ENCODE data around the gene PKDCC. TPM values are rescaled to one million over a fixed set of nuclear protein-coding genes. Genes with fewer than 3 reads are reported as not detected.
A peak's percentile ranks its signal among the peaks of the same experiment; 100 is the strongest.

Gene PKDCC
- total RNA-seq, 1 experiment from 2014 or later, result 322 TPM

GRCh38 chr2:42012137-42012536 is 35.7 kb upstream of the PKDCC start:
- no peaks in the 10 kb centered on the region for H3K27me3 ChIP-seq (replicated peaks; ENCODE audit: control insufficient read depth, insufficient read depth, low read length)
- H3K4me3 ChIP-seq (ENCODE audit: low read depth, low read length), result no peak overlapping the region
- Mint-ChIP-seq H3K27me3 (ENCODE audit: insufficient read depth, unreplicated experiment) (no peaks in the 10 kb centered on the region), H3K36me3 (ENCODE audit: insufficient read depth, unreplicated experiment) (no peaks in the 10 kb centered on the region), H3K9me3 (ENCODE audit: unreplicated experiment) (no peaks in the 10 kb centered on the region), H3K4me3 (ENCODE audit: unreplicated experiment) (no peak overlapping the region), H3K4me1 (ENCODE audit: low read depth, unreplicated experiment) (peaks cover 12% of the 10 kb centered on the region), H3K27ac (ENCODE audit: unreplicated experiment) (no peak overlapping the region)
- BruUV-seq (replicated peaks), result no TSS peak
- peaks cover 10% of the 10 kb centered on the region for H3K9me3 ChIP-seq
- no peak for TF ChIP-seq CTCF (IDR thresholded peaks at IDR 0.05; ENCODE audit: insufficient read depth in 1 of 2, low read depth in 1 of 2, low read length in 1 of 2, severe bottlenecking in 1 of 2, unreplicated experiment in 1 of 2)
- intact Hi-C loops (cut with micrococcal nuclease; ENCODE audit: unreplicated experiment), result no loop called here
- ChIA-PET POLR2A (no interaction called here), CTCF (interaction anchor here (0.6 to 0.9 kb wide), 2 partner anchors 43 to 165 kb away, joined by 3 read pairs; no protein-coding TSS in a partner anchor)
- no peak for DNase-seq
- peaks cover 5% of the 10 kb centered on the region; the same call in 1 of the 2 replicates for H3K4me1 ChIP-seq
- H3K36me3 ChIP-seq (ENCODE audit: control insufficient read depth, insufficient read depth, low read length), result no peaks in the 10 kb centered on the region

- TF ChIP-seq CTCF (IDR thresholded peaks at IDR 0.05; ENCODE audit: insufficient read depth in 1 of 2, low read depth in 1 of 2, low read length in 1 of 2, severe bottlenecking in 1 of 2, unreplicated experiment in 1 of 2), result peak in 1 of 2 experiments; percentile 22
- Histone ChIP-seq H3K36me3 (ENCODE audit: control insufficient read depth, insufficient read depth, low read length) (no peaks in the 10 kb centered on the region), H3K9me3 (peaks cover 10% of the 10 kb centered on the region), H3K4me3 (ENCODE audit: low read depth, low read length) (no peak overlapping the region), H3K27me3 (replicated peaks; ENCODE audit: control insufficient read depth, insufficient read depth, low read length) (no peaks in the 10 kb centered on the region), H3K4me1 (peaks cover 5% of the 10 kb centered on the region; the same call in 1 of the 2 replicates)
- no peak overlapping the region for H3K4me3 Mint-ChIP-seq (ENCODE audit: unreplicated experiment)
- CTCF ChIA-PET, result interaction anchor here (0.6 to 0.9 kb wide), 2 partner anchors 42 to 165 kb away, joined by 3 read pairs; no protein-coding TSS in a partner anchor
- H3K27ac Mint-ChIP-seq (ENCODE audit: unreplicated experiment), result no peak overlapping the region
- BruUV-seq (replicated peaks), result no TSS peak
- POLR2A ChIA-PET, result no interaction called here
- no peak for DNase-seq
- no peaks in the 10 kb centered on the region for H3K27me3 Mint-ChIP-seq (ENCODE audit: insufficient read depth, unreplicated experiment)
- peaks cover 12% of the 10 kb centered on the region for H3K4me1 Mint-ChIP-seq (ENCODE audit: low read depth, unreplicated experiment)
- H3K36me3 Mint-ChIP-seq (ENCODE audit: insufficient read depth, unreplicated experiment), result no peaks in the 10 kb centered on the region
- intact Hi-C loops (cut with micrococcal nuclease; ENCODE audit: unreplicated experiment), result no loop called here
- no peaks in the 10 kb centered on the region for H3K9me3 Mint-ChIP-seq (ENCODE audit: unreplicated experiment)
Observed at GRCh38 chr2:42012651-42013050, 35.2 kb upstream of the PKDCC start.

GRCh38 chr2:42013409-42013808 is 34.4 kb upstream of the PKDCC start:
- Histone ChIP-seq H3K36me3 (ENCODE audit: control insufficient read depth, insufficient read depth, low read length) (no peaks in the 10 kb centered on the region), H3K9me3 (peaks cover 10% of the 10 kb centered on the region), H3K4me3 (ENCODE audit: low read depth, low read length) (no peak overlapping the region), H3K27me3 (replicated peaks; ENCODE audit: control insufficient read depth, insufficient read depth, low read length) (no peaks in the 10 kb centered on the region), H3K4me1 (peaks cover 5% of the 10 kb centered on the region; the same call in 1 of the 2 replicates)
- no peaks in the 10 kb centered on the region for H3K27me3 Mint-ChIP-seq (ENCODE audit: insufficient read depth, unreplicated experiment)
- no peak overlapping the region for H3K4me3 Mint-ChIP-seq (ENCODE audit: unreplicated experiment)
- TF ChIP-seq CTCF (IDR thresholded peaks at IDR 0.05; ENCODE audit: insufficient read depth in 1 of 2, low read depth in 1 of 2, low read length in 1 of 2, severe bottlenecking in 1 of 2, unreplicated experiment in 1 of 2), result no peak
- H3K9me3 Mint-ChIP-seq (ENCODE audit: unreplicated experiment), result no peaks in the 10 kb centered on the region
- no peak for DNase-seq
- intact Hi-C loops (cut with micrococcal nuclease; ENCODE audit: unreplicated experiment), result no loop called here
- ChIA-PET CTCF (no interaction called here), POLR2A (no interaction called here)
- BruUV-seq (replicated peaks), result no TSS peak
- peaks cover 12% of the 10 kb centered on the region for H3K4me1 Mint-ChIP-seq (ENCODE audit: low read depth, unreplicated experiment)
- no peaks in the 10 kb centered on the region for H3K36me3 Mint-ChIP-seq (ENCODE audit: insufficient read depth, unreplicated experiment)
- H3K27ac Mint-ChIP-seq (ENCODE audit: unreplicated experiment), result no peak overlapping the region
